T-helper 2 cell (primary cell): ENCODE measurements around the gene OR52I2.

Source experiments
- DNase-seq, 5 experiments: peaks; one replicate each; pipeline versions ENCODE4 v3.0.0 to v3.0.0-alpha.2; 2012 to 2022
- total RNA-seq, 2 donors: gene quantifications; one replicate each; lab custom pipeline; 2026; lab: John Stamatoyannopoulos, UW

The OR52I2 gene
- 0 reads per million in 2 donors for total RNA-seq

DNA sequence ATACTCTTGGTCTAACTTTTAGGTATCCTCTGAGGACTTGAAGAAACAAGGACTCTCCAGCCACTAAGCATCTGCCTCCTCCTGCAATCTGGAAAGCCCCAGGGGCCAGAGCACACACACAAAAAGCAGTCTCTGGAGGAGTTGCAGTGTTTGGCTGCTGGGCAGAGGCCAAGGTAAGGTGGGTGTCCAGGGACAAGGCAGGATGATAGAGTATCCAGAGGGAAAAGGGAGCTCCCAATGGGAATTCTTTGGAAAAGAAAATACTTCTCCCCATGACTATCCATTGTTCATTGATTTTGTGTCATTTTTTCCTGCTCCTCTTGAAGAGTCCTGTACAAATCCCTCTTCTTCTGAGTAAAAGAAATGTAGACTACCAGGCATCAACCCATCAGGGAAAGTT, at the start of gene OR52I2:
Gene OR52I2 (plus strand): TSS at position 301 of the 400 bp plus-strand sequence.
- DNase-seq, result no peak

GRCh38 chr11:4539603-4540219, 41.8 kb upstream of the OR52I2 start:
- DNase-seq, result peak in 2 of 5 experiments; percentile 14 to 32

- no peak for DNase-seq
Measured at GRCh38 chr11:4541071-4541470, 40.5 kb upstream of the OR52I2 start.

DNA sequence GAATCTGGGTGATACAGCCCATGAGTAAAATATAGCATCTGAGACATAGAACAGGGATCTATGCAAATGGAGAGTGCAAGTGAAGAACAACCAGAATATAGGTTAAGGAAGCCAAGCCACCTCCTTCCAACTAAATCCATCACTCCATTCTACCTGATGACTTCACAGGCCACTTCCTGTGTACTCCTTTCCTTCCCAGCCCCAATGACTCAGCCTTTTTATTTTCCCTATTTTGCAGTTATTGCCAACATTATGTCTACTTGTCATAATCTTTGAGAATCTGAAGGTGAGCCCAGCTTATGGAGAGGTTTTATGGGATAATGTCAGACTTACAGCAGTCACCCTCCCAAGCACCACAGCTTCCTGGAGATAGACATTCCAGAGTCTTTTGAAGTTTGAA, 38.0 kb upstream of the OR52I2 start:
- no peak for DNase-seq

GRCh38 chr11:4544891-4545290, 36.7 kb upstream of the OR52I2 start, which contains the start of gene OR52M1:
Gene OR52M1, plus strand, starts transcription at chr11:4545191. Its CDS starts 0 bp downstream, at chr11:4545191.
- DNase-seq, result no peak

- no peak for DNase-seq
Measured at GRCh38 chr11:4546878-4547277, 34.7 kb upstream of the OR52I2 start.

DNA sequence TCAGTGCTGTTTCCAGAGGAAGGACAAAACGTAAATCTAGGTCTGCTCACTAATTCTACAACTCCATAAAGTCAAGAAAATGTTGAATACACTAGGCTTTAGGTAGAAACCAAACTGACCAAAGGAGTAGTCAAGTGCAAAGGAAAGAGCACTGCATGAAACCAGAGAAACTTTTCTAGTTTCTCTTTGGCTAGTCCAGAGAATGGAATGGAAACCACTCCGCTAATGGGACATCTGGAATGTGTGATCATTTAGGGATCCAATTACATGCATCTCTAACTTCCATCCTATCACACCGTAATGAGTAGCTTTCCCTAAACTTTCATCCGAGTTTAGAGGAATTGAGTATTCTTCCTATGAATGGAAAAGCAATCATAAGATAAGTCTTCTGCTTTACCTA, 34.1 kb upstream of the OR52I2 start:
- DNase-seq, result no peak

DNA sequence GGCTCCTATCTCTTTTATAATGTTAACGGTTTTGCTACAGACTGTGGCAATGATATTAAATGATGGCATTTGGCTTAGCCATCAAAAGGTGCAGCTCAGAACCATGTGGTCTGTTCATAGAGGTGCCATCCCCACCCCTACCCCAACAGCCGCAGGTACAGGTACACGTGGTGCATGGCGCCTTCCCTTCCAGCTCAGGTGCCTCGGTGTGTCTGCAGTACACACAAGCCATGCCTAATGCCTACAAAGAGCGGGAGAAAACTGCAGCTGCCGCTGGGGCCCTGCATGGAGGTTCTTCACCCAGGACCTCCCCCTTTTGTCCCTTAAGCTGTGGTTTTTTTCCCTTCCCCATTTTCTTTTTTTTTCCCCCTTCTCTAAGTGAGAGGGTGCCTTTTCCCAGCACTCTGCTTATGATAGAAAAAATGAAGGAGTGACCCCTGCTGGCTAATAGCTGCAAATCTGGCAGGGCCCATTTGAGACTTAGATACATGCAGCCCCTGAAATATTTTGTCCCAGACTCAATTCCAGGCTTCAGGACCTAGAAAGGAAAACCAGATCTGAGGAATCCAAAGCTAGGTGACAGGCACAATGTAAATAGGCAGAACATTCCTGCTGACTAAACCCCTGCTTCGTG, 30.1 kb upstream of the OR52I2 start:
- DNase-seq, result no peak

GRCh38 chr11:4559527-4560440, 21.8 kb upstream of the OR52I2 start:
- DNase-seq, result no peak

DNA sequence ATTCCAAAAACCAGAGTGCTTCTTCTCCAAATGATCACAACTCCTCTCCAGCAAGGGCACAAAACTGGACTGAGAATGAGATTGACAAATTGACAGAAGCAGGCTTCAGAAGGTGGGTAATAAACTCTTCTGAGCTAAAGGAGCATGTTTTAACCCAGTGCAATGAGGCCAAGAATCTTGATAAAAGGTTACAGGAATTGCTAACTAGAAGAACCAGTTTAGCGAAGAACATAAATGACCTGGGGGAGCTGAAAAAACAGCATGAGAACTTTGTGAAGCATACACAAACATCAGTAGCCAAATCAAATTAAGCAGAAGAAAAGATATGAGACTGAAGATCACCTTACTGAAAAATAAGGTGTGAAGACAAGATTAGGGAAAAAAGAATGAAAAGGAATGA, 21.1 kb upstream of the OR52I2 start:
- DNase-seq, result no peak

DNA sequence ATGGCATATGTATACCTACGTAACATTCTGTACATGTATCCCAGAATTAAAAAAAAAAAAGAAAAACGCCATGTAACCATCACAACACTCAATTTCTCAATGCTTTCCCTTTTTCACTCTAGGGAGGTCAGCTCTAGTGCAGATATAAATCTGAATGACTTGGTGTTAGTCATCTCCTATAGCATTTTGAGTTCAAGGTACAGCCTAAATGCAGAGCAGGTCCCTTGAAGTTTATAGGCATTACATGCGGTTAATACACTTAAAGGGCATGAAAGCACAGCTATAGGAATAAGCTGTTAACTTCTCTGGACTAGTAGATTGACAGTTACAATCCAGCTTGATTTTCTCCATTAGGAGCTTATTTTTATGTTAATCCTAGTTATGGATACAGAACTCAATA, 16.2 kb upstream of the OR52I2 start:
- DNase-seq, result no peak

GRCh38 chr11:4569075-4569474, 12.5 kb upstream of the OR52I2 start:
- DNase-seq, result no peak

- DNase-seq, result no peak
Measured at GRCh38 chr11:4576880-4577279, 4.7 kb upstream of the OR52I2 start.

DNA sequence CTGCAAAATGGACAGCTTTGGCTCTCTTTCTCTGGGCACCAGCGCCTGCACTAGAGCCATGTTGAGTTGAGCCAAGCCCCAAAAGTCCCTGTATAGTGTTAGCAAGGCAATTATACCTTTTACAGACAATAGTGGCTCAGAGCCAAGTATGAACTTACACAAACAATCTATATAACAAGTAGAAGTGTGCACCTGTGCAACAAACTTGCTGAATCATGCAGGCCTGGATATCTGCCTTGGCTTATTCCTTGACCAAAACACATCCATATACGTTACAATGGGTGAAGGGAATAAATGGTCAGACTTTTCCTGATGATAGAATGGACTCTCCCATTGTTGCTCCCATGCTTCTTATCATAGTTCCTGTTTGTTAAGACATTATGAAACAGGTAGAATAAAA, 3.8 kb upstream of the OR52I2 start:
- no peak for DNase-seq

- DNase-seq, result no peak
Measured at GRCh38 chr11:4578624-4579023, 2.9 kb upstream of the OR52I2 start.

DNA sequence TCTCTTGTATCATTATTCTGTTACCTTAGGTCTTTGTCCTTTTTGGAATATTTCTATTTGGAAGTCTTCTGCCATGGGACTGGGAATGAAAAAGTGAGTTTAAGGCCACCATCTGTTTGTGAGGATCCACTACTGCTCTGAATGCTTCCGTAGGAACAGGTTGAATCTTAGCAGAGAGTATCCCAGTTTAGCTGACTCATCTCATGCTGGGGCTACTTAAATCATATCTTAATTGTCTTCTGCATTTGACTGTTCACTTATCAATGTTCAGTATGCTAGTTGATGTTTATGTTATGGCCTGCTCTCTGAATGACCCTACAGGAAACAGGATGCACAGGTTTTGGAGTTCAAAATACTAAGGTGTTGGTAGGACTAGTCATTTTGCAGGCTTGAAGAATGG, 1.4 kb upstream of the OR52I2 start:
- DNase-seq, result no peak

- DNase-seq, result no peak
Measured at GRCh38 chr11:4589017-4589416, 7.5 kb downstream of the OR52I2 start.

- no peak for DNase-seq
Measured at GRCh38 chr11:4593739-4594138, 12.2 kb downstream of the OR52I2 start, which contains the start of gene OR52I1. Gene OR52I1, plus strand, starts transcription at chr11:4594039. Its CDS starts 0 bp downstream, at chr11:4594039.

GRCh38 chr11:4605057-4605456, 23.5 kb downstream of the OR52I2 start:
- no peak for DNase-seq

DNA sequence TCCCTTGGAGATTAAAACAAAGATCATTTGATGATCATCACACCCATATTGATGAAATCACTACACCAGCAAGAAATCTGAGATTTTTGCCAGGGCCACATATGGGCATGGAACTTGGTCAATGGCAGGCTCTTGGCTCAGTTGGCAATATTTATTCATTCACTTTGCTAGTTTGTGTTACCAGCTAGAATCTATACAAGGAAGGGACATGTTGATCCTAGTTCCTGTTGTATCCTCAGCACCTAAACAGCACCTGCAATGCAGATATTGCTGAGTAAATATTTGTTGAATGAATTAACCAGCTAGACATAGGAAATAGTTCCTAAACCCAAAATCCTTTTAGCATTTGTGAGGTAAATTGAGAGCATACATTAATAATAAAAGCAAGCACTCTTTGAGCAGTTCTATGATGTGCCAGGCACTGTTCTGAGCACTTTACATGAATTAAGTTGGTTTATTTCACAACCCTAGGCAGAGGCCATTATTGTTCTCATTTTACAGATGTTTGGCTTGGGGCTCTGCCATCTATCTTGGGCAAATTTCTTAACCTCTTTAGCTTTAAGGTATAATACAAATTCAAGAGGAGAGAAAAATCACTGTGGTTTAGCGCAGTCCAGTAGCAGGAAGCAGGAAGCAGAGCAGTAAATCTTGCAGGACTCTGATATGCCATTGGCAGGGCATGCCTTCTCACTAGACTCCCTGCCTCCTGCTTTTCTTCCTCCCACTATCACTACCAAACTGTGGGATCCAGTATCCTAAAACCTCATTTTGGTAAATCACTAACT, 24.9 kb downstream of the OR52I2 start:
- no peak for DNase-seq

DNA sequence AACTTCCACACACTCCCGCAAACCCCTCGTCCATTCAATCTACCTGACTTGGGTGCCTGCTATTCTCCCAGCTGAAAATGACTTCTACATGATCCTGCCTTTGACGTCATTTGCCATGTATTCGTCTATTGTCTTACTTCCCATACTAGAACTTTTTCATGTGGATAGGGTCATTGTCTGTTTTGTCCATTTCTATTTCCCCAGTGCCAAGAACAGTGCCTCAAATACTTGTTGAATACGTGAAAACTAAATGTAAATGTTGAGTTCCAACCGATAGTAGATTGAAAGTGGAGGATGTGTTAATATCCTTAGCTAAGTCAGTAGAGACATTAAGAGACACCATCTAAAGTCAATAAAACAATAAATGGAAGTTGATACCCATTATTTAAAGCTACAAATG, 25.6 kb downstream of the OR52I2 start:
- no peak for DNase-seq
